ENCODE results near the gene POMT1. TPM values are rescaled to one million over a fixed set of nuclear protein-coding genes. Genes with fewer than 3 reads are reported as not detected.

Gene POMT1
- total RNA-seq, 1 experiment from 2014 or later = 34.1 TPM

DNA sequence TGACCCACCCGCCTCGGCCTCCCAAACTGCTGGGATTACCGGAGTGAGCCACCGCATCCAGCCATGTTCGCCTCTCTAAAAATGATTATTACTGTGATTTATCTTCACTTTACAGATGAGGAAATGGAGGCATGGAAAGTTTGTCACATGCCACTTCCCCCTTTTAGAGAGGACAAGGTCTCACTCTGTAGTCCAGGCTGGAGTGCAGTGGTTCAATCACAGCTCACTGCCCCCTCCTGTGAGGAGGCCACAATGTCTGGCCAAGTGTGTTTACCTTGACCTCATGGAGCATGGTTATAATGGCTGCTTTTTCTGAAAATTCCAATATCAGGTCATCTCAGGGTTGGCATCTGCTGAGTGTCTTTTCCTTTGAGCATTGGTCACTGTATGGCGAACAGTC, 49.3 kb downstream of the POMT1 start:
- Histone ChIP-seq H2BK20ac (ENCODE audit: low read depth, low read length, poor library complexity, severe bottlenecking) (no peak overlapping the region), H2AK5ac (ENCODE audit: insufficient read length, low read length) (no peak overlapping the region), H3T11ph (ENCODE audit: low read length) (no peak overlapping the region), H3K14ac (ENCODE audit: insufficient read depth, low read length) (no peak overlapping the region), H3K27ac (ENCODE audit: insufficient read length, low read depth, low read length) (no peak overlapping the region), H4K8ac (replicated peaks; ENCODE audit: insufficient read length, low read depth, low read length) (no peak overlapping the region), H3K4me1 (ENCODE audit: insufficient read depth, low read length) (no peaks in the 10 kb centered on the region; the same call in 1 of the 2 replicates), H4K5ac (ENCODE audit: insufficient read length, low read depth, low read length) (no peak overlapping the region), H2AFZ (ENCODE audit: low read length) (no peak overlapping the region), H3K9ac (ENCODE audit: extremely low read depth, insufficient read length, low read length) (no peak overlapping the region), H4K20me1 (ENCODE audit: control insufficient read depth, insufficient read depth, insufficient read length) (no peaks in the 10 kb centered on the region), H3K23me2 (ENCODE audit: insufficient read length, low read depth, low read length, poor library complexity, severe bottlenecking) (no peaks in the 10 kb centered on the region), H3K56ac (ENCODE audit: insufficient read length, low read depth, low read length) (no peak overlapping the region), H3K79me1 (ENCODE audit: insufficient read depth, low read depth, low read length, poor library complexity, severe bottlenecking) (no peaks in the 10 kb centered on the region), H2BK5ac (ENCODE audit: insufficient read length, low read length) (no peak overlapping the region), H3K4ac (ENCODE audit: low read depth, low read length) (no peak overlapping the region), H3K9me3 (ENCODE audit: control insufficient read depth, low read depth, low read length) (no peaks in the 10 kb centered on the region), H2BK12ac (ENCODE audit: insufficient read length, low read depth, low read length) (no peak overlapping the region), H2BK15ac (ENCODE audit: low read depth, low read length) (no peak overlapping the region), H3K79me2 (ENCODE audit: insufficient read depth, low read length) (no peaks in the 10 kb centered on the region), H3K18ac (ENCODE audit: insufficient read length, low read depth, low read length) (no peak overlapping the region), H3K27me3 (ENCODE audit: insufficient read depth, low read length) (peaks cover 5% of the 10 kb centered on the region; the same call in 1 of the 2 replicates), H3K4me2 (ENCODE audit: insufficient read depth, insufficient read length, low read length) (no peak overlapping the region), H2BK120ac (ENCODE audit: low read depth, low read length, poor library complexity, severe bottlenecking) (no peak overlapping the region), H4K91ac (ENCODE audit: insufficient read length, low read depth, low read length) (no peak overlapping the region), H3K23ac (ENCODE audit: insufficient read length, low read depth, low read length) (no peak overlapping the region)
- H3K4me1 Mint-ChIP-seq = peaks cover 2 to 3% of the 10 kb centered on the region in 2 experiments
- peaks cover 83% of the 10 kb centered on the region for H3K27me3 Mint-ChIP-seq (ENCODE audit: low read depth)
- peaks cover 2 to 20% (median 12%) of the 10 kb centered on the region in 3 experiments; a peak in 6 of 7 replicates for H3K36me3 Mint-ChIP-seq (ENCODE audit: insufficient read depth in 1 of 3, low read depth in 3 of 3)
- TF ChIP-seq, protein P1, sequence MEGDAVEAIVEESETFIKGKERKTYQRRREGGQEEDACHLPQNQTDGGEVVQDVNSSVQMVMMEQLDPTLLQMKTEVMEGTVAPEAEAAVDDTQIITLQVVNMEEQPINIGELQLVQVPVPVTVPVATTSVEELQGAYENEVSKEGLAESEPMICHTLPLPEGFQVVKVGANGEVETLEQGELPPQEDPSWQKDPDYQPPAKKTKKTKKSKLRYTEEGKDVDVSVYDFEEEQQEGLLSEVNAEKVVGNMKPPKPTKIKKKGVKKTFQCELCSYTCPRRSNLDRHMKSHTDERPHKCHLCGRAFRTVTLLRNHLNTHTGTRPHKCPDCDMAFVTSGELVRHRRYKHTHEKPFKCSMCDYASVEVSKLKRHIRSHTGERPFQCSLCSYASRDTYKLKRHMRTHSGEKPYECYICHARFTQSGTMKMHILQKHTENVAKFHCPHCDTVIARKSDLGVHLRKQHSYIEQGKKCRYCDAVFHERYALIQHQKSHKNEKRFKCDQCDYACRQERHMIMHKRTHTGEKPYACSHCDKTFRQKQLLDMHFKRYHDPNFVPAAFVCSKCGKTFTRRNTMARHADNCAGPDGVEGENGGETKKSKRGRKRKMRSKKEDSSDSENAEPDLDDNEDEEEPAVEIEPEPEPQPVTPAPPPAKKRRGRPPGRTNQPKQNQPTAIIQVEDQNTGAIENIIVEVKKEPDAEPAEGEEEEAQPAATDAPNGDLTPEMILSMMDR (conservative IDR thresholded peaks at IDR 0.05) = no peak
- WGBS (ENCODE audit: extremely low coverage, insufficient read length, low lambda C conversion rate) = no CpG with 5 or more reads among the region's 6 CpGs
- H3K9me3 Mint-ChIP-seq = peaks cover 34 to 35% of the 10 kb centered on the region in 2 experiments
- H3K27ac Mint-ChIP-seq = no peak overlapping the region; a peak in 1 of 7 replicates
- no peak for DNase-seq
- H3K4me3 Mint-ChIP-seq = no peak overlapping the region

Measured in H9 (cell line).